ENCODE data around the gene NDN.
A peak's percentile ranks its signal among the peaks of the same experiment; 100 is the strongest.

Gene NDN

DNA sequence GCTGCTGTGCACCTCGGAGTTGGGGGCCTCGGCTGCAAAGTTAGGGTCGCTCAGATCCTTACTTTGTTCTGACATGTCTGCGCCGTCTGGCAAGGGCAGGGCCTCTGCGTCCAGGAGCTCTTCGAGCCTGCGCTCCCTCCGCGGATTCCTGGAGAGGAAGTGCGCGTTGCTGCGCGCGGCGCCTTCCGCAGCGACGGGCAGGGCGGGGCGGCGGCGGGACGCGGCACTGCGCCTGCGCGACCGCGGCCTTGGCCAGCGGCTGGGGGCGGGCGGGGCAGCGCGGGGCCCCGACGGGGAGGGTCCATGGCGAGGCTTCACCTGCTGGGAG lies at the start of gene NDN:
Gene NDN (minus strand): TSS at position 163 of the 328 bp plus-strand sequence. CDS start 88 bp downstream, at position 75.
- no peak for DNase-seq

GRCh38 chr15:23736033-23736673 lies 49.0 kb upstream of the NDN start:
- no peak for DNase-seq

- DNase-seq, result no peak
Measured at GRCh38 chr15:23734862-23735261, 47.8 kb upstream of the NDN start.

DNA sequence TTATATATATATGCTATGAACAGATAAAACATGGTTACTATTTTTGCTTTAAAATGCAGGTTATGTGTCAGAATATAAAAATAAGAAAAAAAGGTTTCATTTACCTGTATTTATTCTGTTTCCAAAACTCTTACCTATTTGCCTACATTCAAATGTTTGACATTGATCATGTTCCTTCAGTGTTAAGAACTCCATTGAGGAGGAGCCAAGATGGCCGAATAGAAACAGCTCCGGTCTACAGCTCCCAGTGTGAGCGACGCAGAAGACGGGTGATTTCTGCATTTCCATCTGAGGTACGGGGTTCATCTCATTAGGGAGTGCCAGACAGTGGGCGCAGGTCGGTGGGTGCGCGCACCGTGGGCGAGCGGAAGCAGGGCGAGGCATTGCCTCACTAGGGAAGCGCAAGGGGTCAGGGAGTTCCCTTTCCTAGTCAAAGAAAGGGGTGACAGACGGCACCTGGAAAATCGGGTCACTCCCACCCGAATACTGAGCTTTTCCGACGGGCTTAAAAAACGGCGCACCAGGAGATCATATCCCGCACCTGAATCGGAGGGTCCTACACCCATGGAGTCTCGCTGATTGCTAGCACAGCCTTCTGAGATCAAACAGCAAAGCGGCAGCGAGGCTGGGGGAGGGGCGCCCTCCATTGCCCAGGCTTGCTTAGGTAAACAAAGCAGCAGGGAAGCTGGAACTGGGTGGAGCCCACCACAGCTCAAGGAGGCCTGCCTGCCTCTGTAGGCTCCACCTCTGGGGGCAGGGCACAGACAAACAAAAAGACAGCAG lies 27.0 kb upstream of the NDN start:
- peak; percentile 7 for DNase-seq

DNA sequence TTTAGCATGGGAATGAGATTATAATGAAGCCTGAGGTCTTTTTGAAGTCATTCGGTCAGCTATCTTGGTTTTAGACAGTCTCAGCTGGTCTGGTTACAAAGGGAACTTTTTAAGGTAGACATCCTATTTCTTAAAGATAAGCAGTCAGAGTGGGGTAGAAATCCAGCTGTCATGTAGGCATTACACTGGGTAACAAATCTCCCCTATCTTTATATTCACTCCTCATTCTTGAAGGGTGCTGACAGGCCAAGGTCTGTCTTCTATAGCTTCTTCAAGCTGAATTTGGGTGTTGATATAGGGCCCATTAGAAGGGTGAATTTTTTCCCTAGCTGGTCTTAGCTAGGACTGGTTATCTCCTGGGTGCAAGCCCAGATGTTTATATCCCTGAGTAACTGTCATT lies 21.2 kb upstream of the NDN start:
- DNase-seq, result no peak

DNA sequence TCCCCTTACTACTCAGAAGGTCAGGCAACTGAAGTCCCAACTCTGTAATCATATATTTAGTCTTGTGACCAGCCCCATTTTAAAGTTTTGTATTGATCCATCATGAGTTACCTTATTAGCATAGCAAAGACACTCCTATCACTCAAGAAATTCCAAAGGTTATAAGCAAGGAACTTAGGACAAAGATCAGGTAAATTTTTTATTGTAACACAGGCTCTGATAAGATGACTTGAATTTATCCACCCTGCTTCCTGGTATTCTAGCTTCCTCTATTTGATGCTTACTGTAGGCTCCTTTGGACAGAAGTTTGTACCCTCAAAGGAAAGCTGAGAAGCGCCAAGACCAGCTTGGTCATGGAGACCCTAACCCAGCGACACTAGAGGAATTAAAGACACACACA lies 8.2 kb upstream of the NDN start:
- DNase-seq, result no peak

- no peak for DNase-seq
Measured at GRCh38 chr15:23694592-23694991, 7.5 kb upstream of the NDN start.

DNA sequence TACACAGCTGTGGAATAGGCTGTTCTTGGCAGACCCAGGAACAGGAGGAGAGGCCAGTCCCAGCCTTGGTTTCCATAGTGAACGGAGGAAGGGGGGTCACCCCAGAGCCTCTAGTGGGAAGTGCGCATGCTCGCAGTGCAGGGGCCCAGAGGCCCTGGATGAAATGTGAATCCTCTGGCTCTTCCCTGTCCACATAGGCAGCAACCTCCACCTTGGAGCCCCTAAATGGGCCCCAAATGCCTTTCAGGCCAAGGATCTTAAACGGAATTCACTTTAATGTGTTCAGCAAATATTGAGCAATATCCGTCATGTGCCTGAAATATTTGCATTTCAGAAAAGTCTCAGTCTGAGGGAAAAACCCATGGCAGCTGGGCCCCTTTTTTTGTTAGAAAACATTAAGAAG lies 3.3 kb upstream of the NDN start:
- peak; percentile 18 for DNase-seq

- no peak for DNase-seq
Measured at GRCh38 chr15:23690015-23690414, 2.9 kb upstream of the NDN start.

DNA sequence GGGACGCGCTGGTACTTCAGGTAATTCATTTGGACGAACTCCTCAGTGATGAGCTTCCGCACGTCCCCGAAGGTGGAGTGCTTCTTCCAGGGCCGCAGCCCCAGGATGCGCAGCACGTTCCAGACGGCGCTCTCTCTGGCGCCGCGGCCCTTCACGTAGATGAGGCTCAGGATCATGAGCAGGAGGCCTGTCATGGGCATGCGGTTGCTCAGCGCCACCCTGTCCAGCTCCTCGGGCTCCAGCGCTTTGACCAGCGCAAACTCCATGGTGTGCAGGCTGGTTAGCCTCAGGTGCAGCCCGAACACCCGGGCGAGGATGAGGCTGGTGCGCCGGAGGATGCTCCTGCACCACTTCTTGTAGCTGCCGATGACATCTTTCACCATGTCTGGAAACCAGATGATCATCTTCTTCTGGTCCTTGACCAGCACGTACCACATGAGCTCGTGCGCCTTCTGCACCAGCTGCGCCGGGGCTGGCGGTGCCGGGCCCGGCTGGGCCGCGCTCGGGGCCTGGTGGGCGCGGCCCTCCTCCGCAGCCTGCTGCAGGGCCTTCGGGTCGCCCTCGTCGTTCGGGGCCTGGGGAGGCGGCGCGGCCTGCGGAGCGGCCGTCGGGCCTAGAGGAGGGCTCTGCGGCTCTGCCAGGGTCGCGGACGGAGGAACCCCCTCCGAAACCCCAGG lies 501 bp downstream of the NDN start:
- DNase-seq, result no peak

DNA sequence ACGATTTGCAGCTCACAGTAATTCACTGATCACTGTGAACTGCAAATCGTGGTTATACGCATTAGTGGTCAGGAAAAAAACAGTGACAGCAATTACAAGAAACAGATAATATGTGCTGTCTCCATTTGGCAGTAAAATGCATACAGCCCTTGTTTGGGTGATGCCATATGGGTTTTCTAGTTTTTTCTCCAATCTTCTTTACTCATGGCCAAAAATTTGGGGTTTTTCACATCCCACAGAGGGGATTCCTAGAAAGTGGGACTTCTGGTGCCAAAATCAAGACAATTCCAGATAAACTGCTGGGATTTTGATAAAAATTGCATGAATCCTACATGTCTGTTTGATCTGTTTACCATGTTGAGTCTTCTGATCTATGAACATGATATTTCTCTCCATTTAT lies 15.6 kb downstream of the NDN start:
- DNase-seq, result no peak

- no peak for DNase-seq
Measured at GRCh38 chr15:23670970-23671369, 16.1 kb downstream of the NDN start.

GRCh38 chr15:23663232-23663631 lies 23.9 kb downstream of the NDN start:
- DNase-seq, result no peak

GRCh38 chr15:23648920-23649515 lies 38.1 kb downstream of the NDN start:
- no peak for DNase-seq

DNA sequence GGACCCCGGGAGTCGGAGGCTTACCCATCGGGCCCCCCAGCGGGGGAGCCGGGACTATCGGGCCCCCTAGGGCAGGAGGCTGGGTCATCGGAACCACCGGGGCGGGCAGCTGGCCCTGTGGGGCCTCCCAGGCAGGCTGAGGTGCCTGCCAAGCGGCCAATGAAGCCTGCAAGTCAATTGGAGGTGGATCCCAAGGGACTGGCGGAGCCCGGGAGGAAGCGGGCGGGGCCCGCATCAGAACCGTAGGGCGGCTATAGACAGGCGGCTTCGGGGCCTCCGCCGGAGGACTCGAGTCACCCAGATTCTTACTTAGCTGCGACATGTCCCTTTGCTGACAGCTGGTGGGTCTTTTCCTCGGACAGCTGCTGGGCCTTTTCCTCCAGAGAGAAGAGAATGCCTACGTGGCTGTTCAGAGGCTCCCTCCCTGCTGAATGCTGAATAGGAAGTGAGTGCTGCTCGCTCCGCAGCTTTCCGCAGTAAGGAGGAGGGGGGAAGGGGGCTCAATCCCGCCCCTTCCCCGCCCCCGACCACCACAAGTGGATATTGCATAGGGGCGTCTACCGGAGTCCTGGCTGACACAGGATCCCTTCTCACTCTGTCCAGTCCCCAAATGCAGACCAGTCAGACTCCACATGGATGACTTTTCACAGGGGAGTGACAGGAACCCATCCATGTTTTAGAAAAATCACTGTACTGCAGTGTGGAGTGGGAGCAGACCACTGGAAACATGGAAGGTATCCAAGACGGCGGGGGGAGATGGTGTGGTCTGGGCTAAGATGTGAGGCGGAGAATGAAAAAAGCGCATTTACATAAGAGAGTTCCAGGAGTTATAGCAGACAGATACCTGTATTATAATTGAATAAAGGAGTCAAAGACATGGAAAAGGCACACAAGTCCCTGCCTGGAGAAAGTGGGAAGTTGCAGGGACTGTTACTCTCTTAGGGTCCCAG lies 39.4 kb downstream of the NDN start, which contains the start of gene MAGEL2:
Gene MAGEL2 (minus strand): TSS at position 447 of the 950 bp plus-strand sequence. CDS start 125 bp downstream, at position 322.
- DNase-seq, result no peak

GRCh38 chr15:23647001-23647295 lies 40.2 kb downstream of the NDN start:
- DNase-seq, result no peak

DNA sequence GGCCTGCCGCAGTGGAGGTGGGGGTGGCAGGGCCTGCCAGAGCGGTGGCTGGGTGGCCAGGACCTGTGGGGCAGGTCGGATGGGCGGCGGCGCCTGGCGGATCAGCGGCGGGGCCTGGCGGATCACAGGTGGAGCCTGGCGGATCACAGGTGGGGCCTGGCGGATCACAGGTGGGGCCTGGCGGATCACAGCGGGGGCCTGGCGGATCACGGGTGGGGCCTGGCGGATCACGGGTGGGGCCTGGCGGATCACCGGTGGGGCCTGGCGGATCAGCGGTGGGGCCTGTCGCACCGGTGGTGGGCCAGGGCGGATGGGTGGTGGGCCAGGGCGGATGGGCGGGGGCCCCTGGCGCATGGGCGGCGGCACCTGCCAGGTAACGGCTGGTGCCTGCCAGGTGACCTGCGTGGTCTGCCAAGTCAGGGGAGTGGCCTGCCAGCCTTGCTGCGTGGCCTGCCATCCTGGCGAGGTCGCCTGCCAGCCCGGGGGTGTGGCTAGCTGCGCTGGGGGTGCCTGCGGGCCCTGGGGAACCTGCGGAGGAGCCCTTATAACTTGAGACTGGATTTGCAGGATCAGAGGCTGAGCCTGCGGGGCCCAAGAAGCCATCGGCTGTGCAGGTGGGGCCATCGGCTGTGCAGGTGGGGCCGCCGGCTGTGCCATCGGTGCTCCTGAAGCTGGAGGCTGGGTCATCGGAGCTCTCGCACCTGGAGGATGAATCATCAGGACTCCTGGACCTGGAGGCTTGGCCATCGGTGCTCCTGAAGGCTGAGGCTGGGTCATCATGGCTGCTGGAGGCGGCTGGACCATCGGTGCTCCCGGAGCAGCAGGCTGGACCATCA lies 40.7 kb downstream of the NDN start:
- DNase-seq, result no peak

GRCh38 chr15:23645371-23646164 lies 41.5 kb downstream of the NDN start:
- no peak for DNase-seq

DNA sequence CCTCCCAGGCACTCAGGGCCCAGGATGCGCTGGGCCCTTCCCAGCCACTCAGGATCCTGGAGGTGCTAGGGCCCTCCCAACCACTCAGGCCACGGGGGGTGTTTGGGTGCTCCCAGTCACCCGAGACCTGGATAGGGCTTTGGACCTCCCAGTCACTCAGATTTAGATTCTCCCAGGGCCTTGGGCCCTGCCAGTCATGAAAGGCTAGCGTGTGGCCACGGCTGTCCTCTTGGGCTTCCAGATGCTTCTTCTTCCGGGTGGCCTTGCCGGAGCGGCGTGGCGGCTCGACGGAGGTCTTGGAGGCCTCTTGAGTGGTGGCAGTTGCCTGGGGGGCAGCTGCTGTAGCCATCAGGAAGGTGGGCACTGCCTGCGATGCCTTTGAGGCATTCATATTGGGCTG lies 42.3 kb downstream of the NDN start:
- no peak for DNase-seq

GRCh38 chr15:23642413-23643044 lies 44.6 kb downstream of the NDN start:
- DNase-seq, result peak; percentile 35

Data from SHP77 treated with DMSO at 0.1 percent for 48 hours (cell line).